ENCODE measurements around the gene NAXE.
"Not testable (repeated sequence)": the region's sequence is repeated elsewhere in the genome, so short reads cannot be mapped to it uniquely, and the experiment has no call there.

The NAXE gene

GRCh38 chr1:156571261-156571852 lies 20.2 kb upstream of the NAXE start:
- no peak for DNase-seq

DNA sequence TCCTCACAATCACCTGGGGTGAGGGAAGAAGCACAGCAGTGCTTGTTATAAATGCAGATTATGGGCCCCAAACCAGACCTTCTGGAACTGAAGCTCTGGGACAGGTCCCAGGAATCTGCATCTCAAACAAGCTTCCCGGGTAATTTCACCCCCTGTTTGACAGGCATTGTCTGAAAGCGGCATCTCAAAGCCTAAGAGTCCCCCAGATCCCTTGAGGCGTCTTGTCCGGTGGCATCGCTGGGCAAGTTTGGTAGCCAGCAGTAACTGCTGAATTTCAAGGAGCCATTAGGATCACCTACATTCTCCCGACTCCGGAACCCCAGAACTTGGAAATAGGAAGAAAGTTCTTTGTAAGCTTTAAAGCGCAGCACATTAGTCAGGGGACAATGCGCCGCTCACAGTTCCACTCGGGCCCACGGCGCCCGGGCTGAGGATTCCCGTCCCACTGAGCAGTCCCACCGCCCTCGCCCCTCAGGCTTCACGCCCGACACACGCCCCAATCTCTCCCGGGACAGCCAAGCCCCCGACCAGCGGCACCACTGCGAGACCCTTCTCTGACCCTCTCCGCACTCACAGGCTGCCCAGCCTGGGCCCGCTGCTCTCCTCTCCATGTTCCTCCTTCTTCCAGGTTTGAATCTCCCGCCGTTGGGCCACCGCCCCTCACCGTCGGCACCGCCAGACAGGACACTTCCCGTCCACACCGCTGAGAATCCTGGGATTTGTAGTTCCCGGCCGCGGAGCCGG lies 19.5 kb upstream of the NAXE start, which contains the start of gene IQGAP3:
Gene IQGAP3 (minus strand): TSS at position 647 of the 744 bp plus-strand sequence. CDS start 36 bp downstream, at position 611.
- peak; percentile 85 for DNase-seq

DNA sequence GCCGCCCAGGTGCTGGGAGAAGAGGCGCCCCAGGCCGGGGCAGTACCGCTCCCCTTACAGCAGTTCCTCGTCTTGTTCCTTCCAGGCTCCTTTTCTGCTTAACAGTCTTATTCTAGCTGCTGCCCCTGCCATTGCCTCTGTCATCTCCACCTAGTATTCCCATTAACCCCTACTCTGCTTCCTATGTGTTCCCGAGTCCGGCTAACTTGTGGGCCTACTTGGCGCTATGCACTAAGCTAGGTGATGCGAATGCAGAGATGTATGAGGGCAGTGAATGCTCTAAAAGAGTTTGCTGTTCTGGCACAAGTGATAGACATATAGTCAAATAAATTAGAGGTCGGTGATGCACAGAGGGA lies 18.9 kb upstream of the NAXE start:
- no peak for DNase-seq

DNA sequence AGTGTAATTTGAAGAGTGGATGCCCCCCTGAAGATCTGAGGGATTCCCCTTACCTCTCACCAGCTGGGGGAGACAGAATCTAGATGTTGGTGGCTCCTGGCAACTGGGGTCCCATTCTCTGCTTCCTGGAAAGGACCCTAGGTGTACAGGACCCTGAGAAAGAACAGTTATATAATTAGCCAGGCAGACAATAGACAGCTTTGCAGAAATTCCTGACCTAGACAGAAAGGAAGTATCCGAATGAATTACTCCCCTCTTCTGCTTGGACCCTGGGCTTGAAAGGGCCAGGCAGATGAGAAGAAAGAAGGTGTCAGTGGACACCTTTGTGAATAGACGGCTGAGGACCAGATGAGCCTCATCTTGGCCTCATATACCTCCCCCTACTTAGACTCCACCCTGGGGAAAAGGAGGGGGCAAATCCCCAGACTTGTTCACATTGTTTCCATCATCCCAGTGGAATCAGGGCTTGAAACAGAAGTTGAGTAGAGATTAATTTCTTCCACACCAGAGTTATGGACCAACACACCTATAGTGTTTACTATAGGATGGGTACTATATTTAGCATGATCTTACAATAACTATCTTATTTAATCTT lies 17.4 kb upstream of the NAXE start:
- DNase-seq, result no peak

DNA sequence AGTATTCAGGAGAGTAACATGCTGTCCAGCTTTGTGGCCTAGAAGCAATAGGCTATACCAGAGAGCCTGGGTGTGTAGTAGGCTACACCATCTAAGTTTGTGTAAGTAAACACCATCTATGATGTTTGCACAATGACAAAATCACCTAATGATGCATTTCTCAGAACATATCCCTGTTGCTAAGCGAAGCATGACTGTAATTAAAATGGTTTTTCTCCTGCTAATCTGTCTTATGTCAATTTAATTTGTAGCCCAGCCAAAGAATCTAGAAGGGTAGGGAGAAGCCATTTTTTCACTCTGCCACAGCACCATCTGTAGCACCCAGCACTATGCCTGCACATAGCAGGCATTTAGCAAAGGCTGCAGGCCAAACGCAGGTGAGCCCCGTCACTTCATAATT lies 14.0 kb upstream of the NAXE start:
- DNase-seq, result no peak

- DNase-seq, result no peak
These were observed 13.5 kb upstream of the NAXE start for GRCh38 chr1:156578055-156578454.

DNA sequence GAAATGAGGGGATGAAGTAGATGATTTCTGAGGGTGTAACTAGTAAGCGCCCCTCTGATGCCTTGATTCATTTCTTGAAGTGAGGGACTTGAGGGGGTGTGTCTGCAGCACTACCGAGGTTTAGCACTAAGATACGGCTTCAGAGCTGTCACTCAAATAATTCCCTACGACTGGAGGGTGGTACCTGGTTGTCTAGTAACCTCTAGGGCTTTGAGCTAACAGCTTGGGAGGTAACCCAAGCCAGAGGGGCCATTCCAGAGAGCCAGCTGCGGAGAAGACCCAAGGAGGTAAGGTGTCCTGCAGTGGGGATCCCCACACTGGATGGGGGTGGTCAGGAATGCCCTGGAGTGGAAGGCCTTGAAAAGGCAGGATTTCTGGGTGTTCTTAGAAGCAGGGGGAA lies 12.1 kb upstream of the NAXE start, which contains the start of gene TTC24:
Gene TTC24 (plus strand): TSS at position 252 of the 400 bp plus-strand sequence. CDS start 1,642 bp downstream, outside the sequence.
- no peak for DNase-seq

DNA sequence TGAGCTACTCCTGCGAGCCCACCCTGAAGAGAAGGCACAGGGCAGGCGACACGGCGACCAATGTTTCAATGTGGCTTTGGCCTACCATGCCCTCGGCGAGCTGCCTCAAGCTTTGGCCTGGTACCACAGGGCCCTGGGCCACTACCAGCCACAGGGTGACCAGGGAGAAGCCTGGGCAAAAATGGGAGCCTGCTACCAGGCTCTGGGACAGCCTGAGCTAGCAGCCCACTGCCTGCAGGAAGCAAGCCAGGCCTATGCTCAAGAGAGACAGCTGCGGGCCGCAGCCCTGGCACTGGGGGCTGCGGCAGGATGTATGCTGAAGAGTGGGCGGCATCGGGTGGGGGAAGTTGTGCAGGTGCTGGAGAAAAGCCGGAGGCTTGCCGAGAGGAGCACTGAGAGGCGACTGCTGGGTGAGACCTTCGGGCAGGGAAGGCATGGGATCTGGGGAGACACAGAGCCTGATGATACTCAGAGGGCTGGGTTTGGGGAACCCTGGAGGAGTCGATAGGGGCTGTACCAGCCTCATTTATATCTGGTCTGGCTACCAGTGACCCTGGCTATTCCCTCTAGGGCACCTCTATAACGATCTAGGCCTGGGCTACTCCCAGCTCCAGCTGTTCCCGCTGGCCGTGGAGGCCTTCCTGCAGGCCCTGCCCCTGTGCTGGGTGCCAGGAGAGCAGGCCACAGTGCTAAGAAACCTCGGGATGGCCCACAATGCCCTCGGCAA lies 9.8 kb upstream of the NAXE start:
- DNase-seq, result peak; percentile 84

DNA sequence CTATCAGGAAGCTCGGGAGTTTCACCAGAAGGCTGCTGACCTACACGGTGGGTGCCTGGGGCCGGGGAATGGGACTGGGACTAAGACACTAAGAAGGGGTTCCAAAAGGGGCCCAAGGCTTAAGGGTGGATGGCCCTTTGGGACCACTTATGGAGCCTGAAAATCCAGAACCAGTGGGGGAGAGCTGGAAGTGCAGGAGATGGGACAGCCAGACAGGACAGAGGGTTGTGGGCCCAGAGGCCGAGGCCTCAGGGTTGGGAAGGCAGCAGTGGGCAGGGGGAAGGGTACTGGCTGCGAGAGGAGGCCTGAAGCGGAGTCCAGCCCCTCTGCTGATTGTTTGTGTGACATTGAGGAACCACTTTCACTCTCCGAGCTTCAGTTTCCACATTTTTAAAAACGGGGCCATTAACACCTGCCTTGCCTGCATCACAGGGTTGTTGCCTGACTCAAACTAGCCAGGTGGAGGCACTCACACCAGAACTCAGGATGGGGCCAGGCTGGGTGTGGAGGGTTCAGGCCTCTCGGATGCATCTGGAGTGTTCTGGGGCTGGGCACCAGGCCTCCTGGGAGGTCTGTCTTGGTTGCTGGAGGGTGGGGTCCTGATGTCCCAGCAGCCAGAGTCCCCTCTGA lies 9.1 kb upstream of the NAXE start:
- DNase-seq, result peak; percentile 63

DNA sequence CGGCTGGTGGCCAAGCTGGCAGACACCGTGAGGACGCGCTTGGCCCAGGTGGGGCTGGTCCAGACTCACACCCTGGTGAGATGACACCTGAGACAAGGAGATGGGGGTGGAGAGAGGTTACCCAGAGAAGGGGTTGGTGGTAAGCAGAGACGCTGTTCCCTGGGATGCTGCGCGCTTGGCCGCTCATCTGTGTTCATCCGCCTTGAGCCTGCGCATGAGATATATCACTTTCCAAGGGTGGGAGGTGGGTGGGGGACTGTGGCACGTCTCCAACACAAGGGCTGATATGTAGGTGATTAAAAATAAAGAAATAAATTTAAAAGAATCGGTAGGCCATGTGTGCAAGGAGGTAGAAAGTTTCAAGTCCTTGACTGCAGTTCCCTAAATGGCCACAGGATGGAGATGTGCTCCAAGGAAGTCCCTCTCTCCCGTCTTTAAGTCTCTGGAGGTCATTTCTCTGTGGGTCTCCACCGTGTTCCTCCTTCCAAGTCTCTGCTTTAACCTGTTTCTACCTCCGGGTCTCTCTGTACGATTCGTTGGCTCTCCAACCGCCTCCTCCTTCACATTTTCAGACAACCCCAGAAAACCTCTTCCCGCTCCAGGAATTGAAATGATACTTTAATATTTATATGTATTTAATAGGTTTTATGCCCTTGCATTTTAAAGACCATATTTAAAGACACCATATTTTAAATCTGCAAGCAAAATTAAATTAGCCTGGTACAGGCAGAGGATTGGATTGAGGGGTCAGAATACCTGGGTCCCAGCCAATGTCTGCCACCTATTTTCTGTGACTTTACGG lies 7.6 kb upstream of the NAXE start:
- peak; percentile 68 for DNase-seq

GRCh38 chr1:156584813-156585212 lies 6.8 kb upstream of the NAXE start:
- no peak for DNase-seq

DNA sequence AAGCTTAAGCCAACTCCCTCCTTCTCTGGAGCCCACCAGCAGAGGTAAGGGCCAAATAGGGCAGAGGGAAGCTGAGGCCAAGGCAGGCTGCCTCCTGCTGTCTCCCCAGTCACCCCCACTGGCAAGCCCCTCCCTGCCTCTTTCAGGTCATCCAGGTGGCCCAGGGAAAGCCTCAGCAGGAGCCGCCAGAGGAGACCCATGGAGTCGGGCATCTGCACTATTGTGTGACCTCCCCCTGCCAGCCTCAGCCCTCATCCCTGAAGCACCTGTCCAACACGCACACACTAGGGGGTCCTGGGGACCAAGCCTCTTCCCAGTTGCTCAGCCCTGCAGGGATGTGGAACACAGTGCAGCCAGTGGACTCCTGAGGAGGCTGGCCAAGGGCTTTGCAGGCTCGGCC lies 5.3 kb upstream of the NAXE start:
- no peak for DNase-seq

DNA sequence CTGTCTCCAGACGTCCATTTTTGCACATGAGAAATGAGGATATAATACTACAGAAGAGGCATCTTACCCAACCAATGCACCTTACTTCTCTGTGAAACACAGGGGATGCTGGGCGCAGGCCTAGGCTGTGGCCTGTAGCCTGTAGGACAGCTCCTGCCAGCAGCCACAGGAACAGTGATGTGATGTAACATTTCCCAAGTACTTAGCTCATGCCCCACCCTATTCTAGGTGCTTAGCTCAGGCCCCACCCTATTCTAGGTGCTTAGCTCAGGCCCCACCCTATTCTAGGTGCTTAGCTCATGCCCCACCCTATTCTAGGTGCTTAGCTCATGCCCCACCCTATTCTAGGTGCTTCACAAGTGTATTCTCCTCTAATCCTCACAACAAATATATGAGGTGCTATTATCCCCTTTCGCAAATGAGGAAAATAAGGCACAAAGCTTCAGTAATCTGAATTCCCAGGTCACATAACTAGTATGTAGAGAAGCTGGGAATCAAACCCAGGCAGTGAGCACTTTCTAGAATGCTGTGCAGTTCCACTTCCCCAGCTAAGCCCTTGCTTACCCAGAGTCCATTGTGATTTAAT lies 4.6 kb upstream of the NAXE start:
- no peak for DNase-seq

DNA sequence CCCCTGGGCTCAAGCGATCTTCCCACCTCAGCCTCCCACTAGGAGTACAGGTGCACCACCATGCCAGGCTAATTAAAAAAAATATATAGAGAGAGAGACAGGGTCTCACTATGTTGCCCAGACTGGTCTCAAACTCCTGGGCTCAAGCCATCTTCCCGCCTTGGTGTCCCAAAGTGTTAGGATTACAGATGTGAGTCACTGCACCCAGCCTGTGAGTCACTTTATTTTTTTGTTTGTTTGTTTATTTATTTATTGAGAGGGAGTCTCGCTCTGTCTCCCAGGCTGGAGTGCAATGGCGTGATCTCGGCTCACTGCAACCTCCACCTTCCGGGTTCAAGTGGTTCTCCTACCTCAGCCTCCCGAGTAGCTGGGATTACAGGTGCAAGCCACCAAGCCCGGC lies 3.6 kb upstream of the NAXE start:
- DNase-seq, result not testable (repeated sequence)

DNA sequence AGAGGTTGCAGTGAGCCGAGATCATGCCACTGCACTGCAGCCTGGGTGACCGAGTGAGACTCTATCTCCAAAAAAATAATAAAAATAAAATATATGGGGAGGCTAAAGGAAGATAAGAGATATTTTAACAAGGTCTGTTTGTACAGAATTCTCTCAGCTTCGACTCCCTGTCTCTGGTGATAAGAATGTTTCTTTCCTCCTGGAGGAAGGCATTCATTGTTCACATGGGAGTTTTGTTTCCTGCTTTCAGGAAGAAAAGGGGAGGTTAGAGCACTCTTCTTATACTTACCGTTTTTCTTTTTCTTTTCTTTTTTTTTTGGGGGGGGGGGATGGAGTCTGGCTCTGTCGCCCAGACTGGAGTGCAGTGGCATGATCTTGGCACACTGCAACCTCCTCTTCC lies 2.0 kb upstream of the NAXE start:
- no peak for DNase-seq

- no peak for DNase-seq
These were observed 1.0 kb upstream of the NAXE start for GRCh38 chr1:156590326-156591180.

GRCh38 chr1:156591181-156591431 lies 470 bp upstream of the NAXE start:
- DNase-seq, result peak; percentile 81

- no peak for DNase-seq
These were observed 758 bp downstream of the NAXE start for GRCh38 chr1:156592158-156592909.

DNA sequence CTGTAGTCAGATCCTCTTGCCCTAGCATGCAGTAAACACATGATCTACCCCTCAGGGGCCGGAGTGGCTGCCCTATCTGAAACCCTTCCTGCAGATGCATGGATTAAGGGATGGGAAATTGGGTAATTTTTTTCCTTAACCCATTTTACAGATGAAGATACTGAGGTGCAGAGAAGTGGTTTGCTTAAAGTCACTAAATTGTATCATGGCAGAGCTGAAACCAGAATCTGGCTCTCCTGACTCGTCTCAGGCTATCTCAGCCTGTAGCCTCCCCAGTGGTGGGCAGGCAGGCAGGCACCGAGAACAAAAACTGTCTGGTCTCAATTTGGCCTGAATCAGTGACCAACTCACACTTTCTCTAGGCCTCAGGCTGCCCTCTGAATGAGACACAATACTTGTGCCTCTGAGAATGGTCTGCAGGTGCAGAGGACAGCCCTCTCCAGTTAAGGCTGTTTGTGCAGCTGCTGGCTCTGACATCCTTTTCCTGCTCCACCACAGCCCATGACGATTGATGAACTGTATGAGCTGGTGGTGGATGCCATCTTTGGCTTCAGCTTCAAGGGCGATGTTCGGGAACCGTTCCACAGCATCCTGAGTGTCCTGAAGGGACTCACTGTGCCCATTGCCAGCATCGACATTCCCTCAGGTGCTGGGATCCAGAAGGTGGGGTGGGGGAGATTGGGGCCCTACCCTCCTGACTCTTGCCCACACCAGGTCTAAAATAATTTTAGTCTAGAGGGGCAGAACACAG lies 1.5 kb downstream of the NAXE start:
- peak; percentile 98 for DNase-seq

GRCh38 chr1:156593661-156593989 lies 2.0 kb downstream of the NAXE start:
- DNase-seq, result no peak

Data from SHP77 treated with DMSO at 0.1 percent for 48 hours (cell line).